ENCODE measurements around the gene SEMA4F. TPM values are rescaled to one million over a fixed set of nuclear protein-coding genes. Genes with fewer than 3 reads are reported as not detected.

SEMA4F gene
- total RNA-seq, 1 experiment from 2014 or later, result 7.6 TPM

DNA sequence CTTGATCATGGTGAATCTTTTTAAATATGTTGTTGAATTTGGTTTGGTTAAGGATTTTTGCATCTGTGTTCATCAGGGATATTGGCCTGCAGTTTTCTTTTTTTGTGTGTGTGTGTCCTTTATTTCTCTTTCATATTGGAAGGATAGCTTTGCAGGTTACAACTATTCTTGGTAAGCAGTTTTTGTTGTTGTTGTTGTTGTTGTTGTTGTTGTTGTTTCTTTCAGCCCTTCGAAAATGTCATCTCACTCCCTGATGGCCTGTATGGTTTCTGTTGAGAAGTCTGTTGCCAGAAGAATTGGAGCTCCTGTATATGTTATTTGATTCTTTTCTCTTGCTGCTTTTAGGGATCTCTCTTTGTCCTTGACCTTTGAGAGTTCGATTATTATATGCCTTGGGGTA, 74.8 kb downstream of the SEMA4F start:
- TF ChIP-seq, protein P1, sequence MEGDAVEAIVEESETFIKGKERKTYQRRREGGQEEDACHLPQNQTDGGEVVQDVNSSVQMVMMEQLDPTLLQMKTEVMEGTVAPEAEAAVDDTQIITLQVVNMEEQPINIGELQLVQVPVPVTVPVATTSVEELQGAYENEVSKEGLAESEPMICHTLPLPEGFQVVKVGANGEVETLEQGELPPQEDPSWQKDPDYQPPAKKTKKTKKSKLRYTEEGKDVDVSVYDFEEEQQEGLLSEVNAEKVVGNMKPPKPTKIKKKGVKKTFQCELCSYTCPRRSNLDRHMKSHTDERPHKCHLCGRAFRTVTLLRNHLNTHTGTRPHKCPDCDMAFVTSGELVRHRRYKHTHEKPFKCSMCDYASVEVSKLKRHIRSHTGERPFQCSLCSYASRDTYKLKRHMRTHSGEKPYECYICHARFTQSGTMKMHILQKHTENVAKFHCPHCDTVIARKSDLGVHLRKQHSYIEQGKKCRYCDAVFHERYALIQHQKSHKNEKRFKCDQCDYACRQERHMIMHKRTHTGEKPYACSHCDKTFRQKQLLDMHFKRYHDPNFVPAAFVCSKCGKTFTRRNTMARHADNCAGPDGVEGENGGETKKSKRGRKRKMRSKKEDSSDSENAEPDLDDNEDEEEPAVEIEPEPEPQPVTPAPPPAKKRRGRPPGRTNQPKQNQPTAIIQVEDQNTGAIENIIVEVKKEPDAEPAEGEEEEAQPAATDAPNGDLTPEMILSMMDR (IDR thresholded peaks at IDR 0.05; ENCODE audit: insufficient read depth in 1 of 2, low read depth in 1 of 2, low read length in 1 of 2, severe bottlenecking in 1 of 2, unreplicated experiment in 1 of 2), result no peak
- intact Hi-C loops (cut with micrococcal nuclease; ENCODE audit: unreplicated experiment), result no loop called here
- POLR2A ChIA-PET, result no interaction called here
- Mint-ChIP-seq H3K27ac (ENCODE audit: unreplicated experiment) (no peak overlapping the region), H3K27me3 (ENCODE audit: insufficient read depth, unreplicated experiment) (peaks cover 18% of the 10 kb centered on the region), H3K36me3 (ENCODE audit: insufficient read depth, unreplicated experiment) (no peaks in the 10 kb centered on the region), H3K4me1 (ENCODE audit: low read depth, unreplicated experiment) (no peaks in the 10 kb centered on the region), H3K9me3 (ENCODE audit: unreplicated experiment) (no peaks in the 10 kb centered on the region), H3K4me3 (ENCODE audit: unreplicated experiment) (no peak overlapping the region)
- no peaks in the 10 kb centered on the region for H3K27me3 ChIP-seq (replicated peaks; ENCODE audit: control insufficient read depth, insufficient read depth, low read length)
- no peak overlapping the region for H3K4me3 ChIP-seq (ENCODE audit: low read depth, low read length)
- no peaks in the 10 kb centered on the region for H3K4me1 ChIP-seq
- H3K36me3 ChIP-seq (ENCODE audit: control insufficient read depth, insufficient read depth, low read length), result no peaks in the 10 kb centered on the region
- CTCF ChIA-PET, result no interaction called here
- no peaks in the 10 kb centered on the region for H3K9me3 ChIP-seq
- no peak for DNase-seq
- BruUV-seq (replicated peaks), result no TSS peak

DNA sequence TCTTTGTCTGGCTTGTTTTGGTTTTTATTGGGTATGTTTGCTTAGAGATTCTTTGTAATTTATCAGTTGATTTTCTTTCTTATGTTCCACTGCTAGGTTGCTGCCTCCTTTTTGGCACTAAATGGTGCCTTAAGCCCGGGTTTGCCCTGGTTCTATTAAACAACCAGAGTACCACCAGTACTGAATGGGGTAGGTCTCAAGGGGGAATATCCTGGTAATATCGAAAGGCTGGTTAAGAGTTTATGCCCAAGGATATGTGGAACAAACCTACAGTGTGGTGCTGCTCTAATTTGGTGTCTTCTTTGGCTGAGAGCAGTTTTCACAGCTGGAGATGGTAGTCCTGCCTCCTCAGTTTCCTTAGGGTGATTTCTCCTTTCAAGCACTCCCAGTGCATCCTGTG, 76.5 kb downstream of the SEMA4F start:
- Mint-ChIP-seq H3K36me3 (ENCODE audit: insufficient read depth, unreplicated experiment) (no peaks in the 10 kb centered on the region), H3K4me3 (ENCODE audit: unreplicated experiment) (no peak overlapping the region), H3K4me1 (ENCODE audit: low read depth, unreplicated experiment) (no peaks in the 10 kb centered on the region), H3K27ac (ENCODE audit: unreplicated experiment) (no peak overlapping the region), H3K27me3 (ENCODE audit: insufficient read depth, unreplicated experiment) (peaks cover 18% of the 10 kb centered on the region), H3K9me3 (ENCODE audit: unreplicated experiment) (peaks cover 5% of the 10 kb centered on the region)
- intact Hi-C loops (cut with micrococcal nuclease; ENCODE audit: unreplicated experiment), result no loop called here
- no peaks in the 10 kb centered on the region for H3K36me3 ChIP-seq (ENCODE audit: control insufficient read depth, insufficient read depth, low read length)
- POLR2A ChIA-PET, result no interaction called here
- BruUV-seq (replicated peaks), result no TSS peak
- no peak overlapping the region for H3K4me3 ChIP-seq (ENCODE audit: low read depth, low read length)
- TF ChIP-seq, protein P1 (IDR thresholded peaks at IDR 0.05; ENCODE audit: insufficient read depth in 1 of 2, low read depth in 1 of 2, low read length in 1 of 2, severe bottlenecking in 1 of 2, unreplicated experiment in 1 of 2), result no peak
- CTCF ChIA-PET, result interaction anchor here (0.6 kb wide), 1 partner anchor 154 kb away, joined by 3 read pairs; no protein-coding TSS in a partner anchor
- no peaks in the 10 kb centered on the region for H3K4me1 ChIP-seq
- H3K9me3 ChIP-seq, result no peaks in the 10 kb centered on the region
- no peak for DNase-seq
- H3K27me3 ChIP-seq (replicated peaks; ENCODE audit: control insufficient read depth, insufficient read depth, low read length), result no peaks in the 10 kb centered on the region

Other genes with a start within 250 kb of the SEMA4F start
- gene C2orf81, start 232.6 kb upstream of the SEMA4F start, total RNA-seq (2022), result 0.84 and 1.7 TPM in 2 replicates
- 8.4 and 9.9 TPM in 2 replicates for gene WDR54, start 232.5 kb upstream of the SEMA4F start, total RNA-seq (2022)
- 123 and 139 TPM in 2 replicates for gene RTKN, start 212.3 kb upstream of the SEMA4F start, total RNA-seq (2022)
- 25.2 and 29.1 TPM in 2 replicates for gene INO80B, start 199.2 kb upstream of the SEMA4F start, total RNA-seq (2022)
- 53.4 and 54.8 TPM in 2 replicates for gene WBP1, start 195.8 kb upstream of the SEMA4F start, total RNA-seq (2022)
- gene MOGS, start 188.9 kb upstream of the SEMA4F start, total RNA-seq (2022), result 70.5 and 71.1 TPM in 2 replicates
- gene MRPL53, start 181.6 kb upstream of the SEMA4F start, total RNA-seq (2022), result 88.4 and 102 TPM in 2 replicates
- 39.0 and 47.1 TPM in 2 replicates for gene CCDC142, start 171.2 kb upstream of the SEMA4F start, total RNA-seq (2022)
- gene TTC31, start 171.2 kb upstream of the SEMA4F start, total RNA-seq (2022), result 31.3 and 32.4 TPM in 2 replicates
- 11.1 and 11.4 TPM in 2 replicates for gene LBX2, start 154.6 kb upstream of the SEMA4F start, total RNA-seq (2022)
- 27.0 and 29.7 TPM in 2 replicates for gene PCGF1, start 146.6 kb upstream of the SEMA4F start, total RNA-seq (2022)
- 0.68 and 0.72 TPM in 2 replicates for gene TLX2, start 139.8 kb upstream of the SEMA4F start, total RNA-seq (2022)
- gene DQX1, start 128.0 kb upstream of the SEMA4F start, total RNA-seq (2022), result 0.50 and 1.4 TPM in 2 replicates
- gene AUP1, start 124.5 kb upstream of the SEMA4F start, total RNA-seq (2022), result 154 and 156 TPM in 2 replicates
- gene HTRA2, start 124.3 kb upstream of the SEMA4F start, total RNA-seq (2022), result 27.0 and 27.3 TPM in 2 replicates
- gene LOXL3, start 100.3 kb upstream of the SEMA4F start, total RNA-seq (2022), result 13.8 and 15.9 TPM in 2 replicates
- gene DOK1, start 99.5 kb upstream of the SEMA4F start, total RNA-seq (2022), result 5.1 and 5.5 TPM in 2 replicates
- gene M1AP, start 5.9 kb upstream of the SEMA4F start, total RNA-seq (2022), result not detected in 2 replicates
- gene HK2, start 179.9 kb downstream of the SEMA4F start, total RNA-seq (2022), result 19.9 and 22.6 TPM in 2 replicates